C4-2B (cell line): ENCODE results near the gene MYPOP.

ENCODE experiments used
- CTCF ChIP-seq: fragments of 450-650 bp; conservative IDR thresholded peaks from 2 replicates; pipeline ENCODE4 v1.5.1; 2017; ENCODE audit warnings: mild to moderate bottlenecking
- ZFX ChIP-seq: fragments of 450-650 bp; IDR thresholded peaks from 2 replicates; pipeline ENCODE4 v1.6.1; 2017

GRCh38 chr19:45878043-45878794 lies 24.2 kb downstream of the MYPOP start:
- no peak for TF ChIP-seq CTCF
- TF ChIP-seq ZFX: no peak
